ENCODE results near the gene NFKBIE. TPM values are rescaled to one million over a fixed set of nuclear protein-coding genes. Genes with fewer than 3 reads are reported as not detected.

NFKBIE gene
- total and polyA plus RNA-seq, 9 of the 15 experiments (the other 6 are each of a cell fraction or from before 2014, with no cell fraction given), result 2.1 to 16.4 (median 11.7) TPM

GRCh38 chr6:44223319-44224028 lies 41.9 kb downstream of the NFKBIE start, which contains the start of gene SLC29A1 (continued):
- TF ChIP-seq ETV5 (CRISPR knock-in tag; IDR thresholded peaks at IDR 0.05; ENCODE audit: low read depth) (0 out of 2 replicates have a peak, but pooled peaks have one; percentile 44), ZNF140 (CRISPR knock-in tag; IDR thresholded peaks at IDR 0.05) (no peak), ZNF644 (tag; IDR thresholded peaks at IDR 0.05; ENCODE audit: low read depth) (no peak), HNRNPL (IDR thresholded peaks at IDR 0.05; ENCODE audit: low read depth, low read length) (peak; percentile 87), CTBP1 (IDR thresholded peaks at IDR 0.05; ENCODE audit: borderline replicate concordance) (peak; percentile 71), VEZF1 (CRISPR knock-in tag; IDR thresholded peaks at IDR 0.05) (peak; percentile 96), TSHZ1 (CRISPR knock-in tag; IDR thresholded peaks at IDR 0.05) (no peak), NELFE (IDR thresholded peaks at IDR 0.05; ENCODE audit: insufficient read depth, insufficient read length) (no peak), BCL6 (CRISPR knock-in tag; IDR thresholded peaks at IDR 0.05) (no peak)
